Mesothelial cell of epicardium (in vitro differentiated cells): ENCODE measurements around the gene WDR45B. TPM values are rescaled to one million over a fixed set of nuclear protein-coding genes. Genes with fewer than 3 reads are reported as not detected.
A peak's percentile ranks its signal among the peaks of the same experiment; 100 is the strongest.

Experiments used
- DNase-seq, 2 experiments: peaks; one replicate each; pipeline ENCODE4 v3.0.0; 2021; ENCODE audit warnings: low spot score in 2 of 2; ENCODE audit not compliant: unreplicated experiment in 2 of 2
- H3K27ac Mint-ChIP-seq: 2 replicates; pipeline ENCODE4 v1.8.0; 2021; ENCODE audit warnings: mixed read lengths
- H3K27me3 Mint-ChIP-seq: 2 replicates; pipeline ENCODE4 v1.8.0; 2021; ENCODE audit warnings: low read depth, mixed read lengths
- H3K36me3 Mint-ChIP-seq: 2 replicates; pipeline ENCODE4 v1.8.0; 2021; ENCODE audit warnings: mixed read lengths
- H3K4me1 Mint-ChIP-seq: 2 replicates; pipeline ENCODE4 v1.8.0; 2021; ENCODE audit warnings: mixed read lengths
- H3K4me3 Mint-ChIP-seq: 2 replicates; pipeline ENCODE4 v1.8.0; 2021; ENCODE audit warnings: mild to moderate bottlenecking, moderate library complexity, mixed read lengths
- H3K9me3 Mint-ChIP-seq: 2 replicates; pipeline ENCODE4 v1.8.0; 2021; ENCODE audit warnings: mixed read lengths
- CTCF ChIP-seq: fragments of 200-600 bp; sonication (generic); IDR thresholded peaks from one replicate; pipeline ENCODE4 v1.5.0; 2021; ENCODE audit warnings: antibody characterized with exemption; ENCODE audit not compliant: unreplicated experiment
- total RNA-seq: library from RNA; stranded (reverse); gene quantifications from 3 replicates; pipeline ENCODE4 v1.2.1, GENCODE V29; 2021

Gene WDR45B
- total RNA-seq, 1 donor from 2014 or later: 92.3 TPM

- no peaks in the 10 kb centered on the region for H3K27me3 Mint-ChIP-seq
- no peak for DNase-seq
- H3K9me3 Mint-ChIP-seq: no peaks in the 10 kb centered on the region
- TF ChIP-seq CTCF: no peak
- no peak overlapping the region for H3K4me3 Mint-ChIP-seq
- H3K36me3 Mint-ChIP-seq: no peaks in the 10 kb centered on the region
- no peak overlapping the region for H3K27ac Mint-ChIP-seq
- peaks cover 8% of the 10 kb centered on the region for H3K4me1 Mint-ChIP-seq
Measured at GRCh38 chr17:82675476-82676245, 27.4 kb upstream of the WDR45B start.

- Mint-ChIP-seq H3K4me3 (no peak overlapping the region), H3K27me3 (no peaks in the 10 kb centered on the region), H3K36me3 (no peaks in the 10 kb centered on the region), H3K27ac (peak overlapping the region; percentile 4), H3K4me1 (peaks cover 8% of the 10 kb centered on the region), H3K9me3 (no peaks in the 10 kb centered on the region)
- TF ChIP-seq CTCF: no peak
- DNase-seq: no peak
Measured at GRCh38 chr17:82674656-82675475, 26.6 kb upstream of the WDR45B start.

- H3K27ac Mint-ChIP-seq: no peak overlapping the region
- H3K36me3 Mint-ChIP-seq: peaks cover 2% of the 10 kb centered on the region
Measured at GRCh38 chr17:82670661-82671450, 22.6 kb upstream of the WDR45B start.

GRCh38 chr17:82668631-82669099 lies 20.4 kb upstream of the WDR45B start:
- Mint-ChIP-seq H3K27ac (peak overlapping the region; percentile 77), H3K27me3 (no peaks in the 10 kb centered on the region), H3K4me1 (peaks cover 10% of the 10 kb centered on the region), H3K9me3 (no peaks in the 10 kb centered on the region), H3K36me3 (peaks cover 2% of the 10 kb centered on the region), H3K4me3 (no peak overlapping the region)
- no peak for DNase-seq
- TF ChIP-seq CTCF: peak; percentile 16

More at GRCh38 chr17:82670661-82671450, 22.6 kb upstream of the WDR45B start:
- no peak for DNase-seq
- H3K4me3 Mint-ChIP-seq: no peak overlapping the region
- TF ChIP-seq CTCF: no peak
- peaks cover 14% of the 10 kb centered on the region for H3K4me1 Mint-ChIP-seq
- H3K9me3 Mint-ChIP-seq: no peaks in the 10 kb centered on the region
- no peaks in the 10 kb centered on the region for H3K27me3 Mint-ChIP-seq

- no peak overlapping the region for H3K4me3 Mint-ChIP-seq
- peaks cover 10% of the 10 kb centered on the region for H3K4me1 Mint-ChIP-seq
- H3K9me3 Mint-ChIP-seq: no peaks in the 10 kb centered on the region
- H3K36me3 Mint-ChIP-seq: peaks cover 2% of the 10 kb centered on the region
- H3K27ac Mint-ChIP-seq: peak overlapping the region; percentile 77
- no peak for DNase-seq
- TF ChIP-seq CTCF: no peak
- no peaks in the 10 kb centered on the region for H3K27me3 Mint-ChIP-seq
Measured at GRCh38 chr17:82668024-82668630, 19.9 kb upstream of the WDR45B start.
